Kidney (tissue), 14 donors: ENCODE measurements around the gene PADI3. TPM values are rescaled to one million over a fixed set of nuclear protein-coding genes. Genes with fewer than 3 reads are reported as not detected.

Source experiments
- DNase-seq, 5 donors: peaks; one replicate each; pipeline ENCODE4 v3.0.0-alpha.2; 2013 to 2020
- FAIRE-seq: peaks from 2 replicates; lab custom pipeline; 2012; peaks lifted over from hg19 to GRCh38; lab: Jason Lieb, UNC
- H3K27ac ChIP-seq, 2 donors: one replicate each; pipeline ENCODE4 v1.7.0; 2013; ENCODE audit warnings: low read depth in 2 of 2, low read length in 2 of 2, inconsistent platforms in 1 of 2
- H3K27me3 ChIP-seq: one replicate; pipeline ENCODE4 v1.7.1; 2013; ENCODE audit warnings: low read length, inconsistent platforms; ENCODE audit not compliant: control insufficient read depth, insufficient read depth
- H3K36me3 ChIP-seq, 3 donors: one replicate each; pipeline versions ENCODE4 v1.7.0 to v1.7.1; 2013; ENCODE audit warnings: low read length in 3 of 3, control low read depth in 1 of 3, inconsistent platforms in 1 of 3; ENCODE audit not compliant: insufficient read depth in 3 of 3, control insufficient read depth in 2 of 3
- H3K4me1 ChIP-seq, 3 donors: one replicate each; pipeline versions ENCODE4 v1.7.0 to v1.7.1; 2013; ENCODE audit warnings: low read length in 3 of 3, inconsistent platforms in 1 of 3, low read depth in 1 of 3; ENCODE audit not compliant: control insufficient read depth in 2 of 3, insufficient read depth in 2 of 3
- H3K4me3 ChIP-seq, 3 donors: one replicate each; pipeline versions ENCODE4 v1.7.0 to v1.8.1; 2013; ENCODE audit warnings: low read length in 3 of 3, control low read depth in 1 of 3, inconsistent platforms in 1 of 3
- H3K9ac ChIP-seq, 3 donors: one replicate each; pipeline versions ENCODE4 v1.7.0 to v1.7.1; 2013; ENCODE audit warnings: low read length in 3 of 3, control low read depth in 1 of 3, inconsistent platforms in 1 of 3
- H3K9me3 ChIP-seq, 3 donors: one replicate each; pipeline versions ENCODE4 v1.7.0 to v1.7.1; 2013; ENCODE audit warnings: low read length in 3 of 3, control low read depth in 1 of 3, inconsistent platforms in 1 of 3; ENCODE audit not compliant: control insufficient read depth in 2 of 3, insufficient read depth in 1 of 3
- CTCF ChIP-seq: IDR thresholded peaks from 3 replicates; pipeline ENCODE4 v1.5.1; 2012; ENCODE audit warnings: mild to moderate bottlenecking, moderate library complexity, borderline replicate concordance; ENCODE audit not compliant: insufficient read depth; ENCODE audit errors: extremely low read depth
- intact Hi-C: fragments of 100-400 bp; cut with DNase I; formaldehyde crosslinking; loops from one replicate; pipeline ENCODE4 v1.11.1; 2022
- polyA plus RNA-seq: library from polyadenylated mRNA; stranded (reverse); fragments of 350-450 nt; fragmentation: Illumina TruSeq; extraction: RNeasy Lipid Tissue Mini Kit (QIAGEN cat#74804); gene quantifications from one replicate; pipeline ENCODE4 v1.2.3, GENCODE V29; 2014; ENCODE audit warnings: low read depth, low replicate concordance; ENCODE audit not compliant: insufficient read depth
- total RNA-seq: library from RNA; stranded (reverse); fragmentation: NEBNext Ultra II Directional; extraction: Animal tissue kit (Norgen Biotek cat#: 25700); gene quantifications from one replicate; pipeline ENCODE4 v1.2.1, GENCODE V29; 2021
- donor health status: control.
- donor health status: control.
- donor health status: control.
- donor health status: control.
- donor health status: control.
- donor health status: DM: yes; HTN: yes; CAD: no.
- donor health status: Normal renal cell carcinoma (clear cell type).

The PADI3 gene
- total and polyA plus RNA-seq, 2 donors from 2014 or later: not detected

DNA sequence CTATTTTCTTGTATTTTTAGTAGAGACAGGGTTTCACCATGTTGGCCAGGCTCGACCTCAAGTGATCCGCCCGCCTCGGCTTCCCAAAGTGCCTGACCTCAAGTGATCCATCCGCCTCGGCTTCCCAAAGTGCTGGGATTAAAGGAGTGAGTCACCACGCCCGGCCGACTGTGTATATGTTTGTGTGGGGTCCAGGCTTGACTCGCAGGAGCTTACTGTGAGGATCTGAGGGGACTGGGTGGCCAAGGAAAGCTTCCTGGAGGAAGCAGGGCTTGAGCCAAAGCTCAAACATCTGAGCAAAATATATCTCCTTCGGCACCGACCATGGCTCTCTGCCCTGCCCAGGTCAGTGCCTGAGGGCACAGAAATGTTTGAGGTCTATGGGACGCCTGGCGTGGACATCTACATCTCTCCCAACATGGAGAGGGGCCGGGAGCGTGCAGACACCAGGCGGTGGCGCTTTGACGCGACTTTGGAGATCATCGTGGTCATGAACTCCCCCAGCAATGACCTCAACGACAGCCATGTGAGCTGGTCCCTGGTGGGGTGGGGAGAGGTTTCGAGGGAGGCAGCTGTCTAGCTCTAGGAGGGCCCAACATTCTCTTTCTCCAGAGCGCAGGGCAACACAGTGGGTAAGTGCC is 10.5 kb downstream of the PADI3 start:
- DNase-seq (no peak), FAIRE-seq (no peak)
- H3K4me1 ChIP-seq: no peaks in the 10 kb centered on the region
- intact Hi-C loops: no loop called here
- H3K27me3 ChIP-seq: no peaks in the 10 kb centered on the region
- peaks cover 0 to 3% (median 0%) of the 10 kb centered on the region in 3 donors for H3K9me3 ChIP-seq
- H3K27ac ChIP-seq: no peak overlapping the region
- no peak overlapping the region for H3K9ac ChIP-seq
- no peak for TF ChIP-seq CTCF
- H3K36me3 ChIP-seq: no peaks in the 10 kb centered on the region
- H3K4me3 ChIP-seq: no peak overlapping the region

DNA sequence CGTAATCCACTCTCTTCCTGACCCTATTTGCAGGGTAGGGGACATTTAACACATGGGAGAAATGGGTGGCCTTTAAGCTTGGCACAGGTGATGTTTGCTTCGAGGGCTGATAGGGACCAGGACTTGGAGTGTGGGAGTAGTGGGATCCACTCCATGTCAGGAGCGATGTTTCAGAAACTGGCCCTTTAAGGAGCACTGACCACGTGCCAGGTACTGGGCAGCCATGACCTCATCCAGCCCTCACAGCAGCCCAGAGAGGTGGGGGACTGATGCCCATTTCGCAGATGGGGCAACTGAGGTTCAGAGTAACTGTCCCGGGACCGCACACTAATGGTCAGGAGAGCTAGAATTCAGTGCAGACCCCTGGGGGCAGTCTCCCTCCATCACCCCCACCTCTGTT is 11.4 kb downstream of the PADI3 start:
- TF ChIP-seq CTCF: no peak
- H3K4me3 ChIP-seq: no peak overlapping the region
- no peaks in the 10 kb centered on the region for H3K36me3 ChIP-seq
- FAIRE-seq (no peak), DNase-seq (no peak)
- no peaks in the 10 kb centered on the region for H3K27me3 ChIP-seq
- no peaks in the 10 kb centered on the region for H3K4me1 ChIP-seq
- intact Hi-C loops: no loop called here
- H3K9me3 ChIP-seq: peaks cover 0 to 3% (median 0%) of the 10 kb centered on the region in 3 donors
- H3K27ac ChIP-seq: no peak overlapping the region
- no peak overlapping the region for H3K9ac ChIP-seq

GRCh38 chr1:17260738-17261137 is 11.8 kb downstream of the PADI3 start:
- no peak for TF ChIP-seq CTCF
- H3K9me3 ChIP-seq: peaks cover 0 to 3% (median 0%) of the 10 kb centered on the region in 3 donors
- no peaks in the 10 kb centered on the region for H3K36me3 ChIP-seq
- no peaks in the 10 kb centered on the region for H3K27me3 ChIP-seq
- H3K4me3 ChIP-seq: no peak overlapping the region
- H3K9ac ChIP-seq: no peak overlapping the region
- H3K27ac ChIP-seq: no peak overlapping the region
- intact Hi-C loops: no loop called here
- no peak for FAIRE-seq
- H3K4me1 ChIP-seq: no peaks in the 10 kb centered on the region
- no peak for DNase-seq

GRCh38 chr1:17263936-17264335 is 15.0 kb downstream of the PADI3 start:
- H3K36me3 ChIP-seq: no peaks in the 10 kb centered on the region
- FAIRE-seq (no peak), DNase-seq (no peak)
- intact Hi-C loops: no loop called here
- H3K9ac ChIP-seq: no peak overlapping the region
- H3K27ac ChIP-seq: no peak overlapping the region
- peaks cover 0 to 3% (median 0%) of the 10 kb centered on the region in 3 donors for H3K9me3 ChIP-seq
- no peaks in the 10 kb centered on the region for H3K27me3 ChIP-seq
- no peaks in the 10 kb centered on the region for H3K4me1 ChIP-seq
- no peak for TF ChIP-seq CTCF
- no peak overlapping the region for H3K4me3 ChIP-seq
